ENCODE data around the gene EPG5. TPM values are rescaled to one million over a fixed set of nuclear protein-coding genes. Genes with fewer than 3 reads are reported as not detected.

The EPG5 gene
- total and polyA plus RNA-seq, 3 experiments from 2014 or later = 4.0 to 18.1 (median 17.7) TPM

- Mint-ChIP-seq H3K9me3 (peaks cover 0 to 11% (median 2%) of the 10 kb centered on the region in 5 donors), H3K4me1 (peaks cover 32 to 45% (median 33%) of the 10 kb centered on the region in 3 donors), H3K27me3 (no peaks in the 10 kb centered on the region), H3K36me3 (peaks cover 2 to 17% (median 3%) of the 10 kb centered on the region in 3 donors), H3K27ac (no peak overlapping the region), H3K4me3 (no peak overlapping the region)
- ChIA-PET CTCF (interaction anchor here (1.0 kb wide), 1 partner anchor 70 kb away, joined by 3 read pairs; no protein-coding TSS in a partner anchor), POLR2A (no interaction called here)
- peaks cover 7% of the 10 kb centered on the region for H3K9me3 ChIP-seq (ENCODE audit: low read length)
- no peak for DNase-seq
- peaks cover 28% of the 10 kb centered on the region for H3K4me1 ChIP-seq (ENCODE audit: insufficient read depth, low read length)
- H3K27me3 ChIP-seq (ENCODE audit: insufficient read depth, low read length, poor library complexity, severe bottlenecking) = no peaks in the 10 kb centered on the region
- H3K27ac ChIP-seq (ENCODE audit: low read depth, low read length) = no peak overlapping the region
- H3K36me3 ChIP-seq (ENCODE audit: insufficient read depth, low read length) = no peaks in the 10 kb centered on the region
- no peak overlapping the region for H3K4me3 ChIP-seq (ENCODE audit: low read length)
Observed at GRCh38 chr18:46002934-46003333, 35.8 kb upstream of the EPG5 start.

- CTCF ChIA-PET = interaction anchor here (1.0 kb wide), 1 partner anchor 71 kb away, joined by 3 read pairs; no protein-coding TSS in a partner anchor
Observed at GRCh38 chr18:46001892-46002291, 34.8 kb upstream of the EPG5 start.

GRCh38 chr18:46001074-46001473 is 33.9 kb upstream of the EPG5 start:
- CTCF ChIA-PET = no interaction called here
- peaks cover 0 to 11% (median 2%) of the 10 kb centered on the region in 5 donors for H3K9me3 Mint-ChIP-seq

More at GRCh38 chr18:46001892-46002291, 34.8 kb upstream of the EPG5 start:
- Mint-ChIP-seq H3K27ac (no peak overlapping the region), H3K4me3 (no peak overlapping the region), H3K9me3 (peaks cover 0 to 11% (median 2%) of the 10 kb centered on the region in 5 donors), H3K36me3 (peaks cover 2 to 17% (median 3%) of the 10 kb centered on the region in 3 donors), H3K27me3 (no peaks in the 10 kb centered on the region), H3K4me1 (peaks cover 37 to 49% (median 41%) of the 10 kb centered on the region in 3 donors)
- H3K4me1 ChIP-seq (ENCODE audit: insufficient read depth, low read length) = peaks cover 35% of the 10 kb centered on the region
- DNase-seq = no peak
- H3K4me3 ChIP-seq (ENCODE audit: low read length) = no peak overlapping the region
- no peak overlapping the region for H3K27ac ChIP-seq (ENCODE audit: low read depth, low read length)
- no peaks in the 10 kb centered on the region for H3K36me3 ChIP-seq (ENCODE audit: insufficient read depth, low read length)
- peaks cover 7% of the 10 kb centered on the region for H3K9me3 ChIP-seq (ENCODE audit: low read length)
- H3K27me3 ChIP-seq (ENCODE audit: insufficient read depth, low read length, poor library complexity, severe bottlenecking) = no peaks in the 10 kb centered on the region
- POLR2A ChIA-PET = no interaction called here

GRCh38 chr18:45999536-45999935 is 32.4 kb upstream of the EPG5 start:
- H3K4me3 Mint-ChIP-seq = peak overlapping the region in 2 of 7 donors; percentile 8 to 28
- POLR2A ChIA-PET = interaction anchor here (1.0 kb wide), 1 partner anchor 74 kb away, joined by 3 read pairs; no protein-coding TSS in a partner anchor
- CTCF ChIA-PET = interaction anchor here (1.2 kb wide), 1 partner anchor 74 kb away, joined by 4 read pairs; no protein-coding TSS in a partner anchor
- peaks cover 7% of the 10 kb centered on the region for H3K9me3 ChIP-seq (ENCODE audit: low read length)
- no peaks in the 10 kb centered on the region for H3K27me3 Mint-ChIP-seq
- H3K36me3 Mint-ChIP-seq = peaks cover 3 to 17% (median 3%) of the 10 kb centered on the region in 3 donors
- H3K27me3 ChIP-seq (ENCODE audit: insufficient read depth, low read length, poor library complexity, severe bottlenecking) = no peaks in the 10 kb centered on the region
- H3K4me1 Mint-ChIP-seq = peaks cover 39 to 50% (median 49%) of the 10 kb centered on the region in 3 donors
- peaks cover 0 to 11% (median 2%) of the 10 kb centered on the region in 5 donors for H3K9me3 Mint-ChIP-seq
- no peak overlapping the region for H3K27ac ChIP-seq (ENCODE audit: low read depth, low read length)
- H3K36me3 ChIP-seq (ENCODE audit: insufficient read depth, low read length) = no peaks in the 10 kb centered on the region
- no peak overlapping the region for H3K4me3 ChIP-seq (ENCODE audit: low read length)
- DNase-seq = no peak
- H3K4me1 ChIP-seq (ENCODE audit: insufficient read depth, low read length) = peaks cover 38% of the 10 kb centered on the region
- peak overlapping the region in 6 of 8 donors; percentile 69 to 98 (median 81) for H3K27ac Mint-ChIP-seq

More at GRCh38 chr18:46001074-46001473, 33.9 kb upstream of the EPG5 start:
- Histone ChIP-seq H3K27ac (ENCODE audit: low read depth, low read length) (no peak overlapping the region), H3K36me3 (ENCODE audit: insufficient read depth, low read length) (no peaks in the 10 kb centered on the region), H3K4me3 (ENCODE audit: low read length) (no peak overlapping the region), H3K27me3 (ENCODE audit: insufficient read depth, low read length, poor library complexity, severe bottlenecking) (no peaks in the 10 kb centered on the region), H3K4me1 (ENCODE audit: insufficient read depth, low read length) (peaks cover 38% of the 10 kb centered on the region), H3K9me3 (ENCODE audit: low read length) (peaks cover 7% of the 10 kb centered on the region)
- Mint-ChIP-seq H3K4me3 (peak overlapping the region in 5 of 7 donors; percentile 4 to 55 (median 9)), H3K27ac (peak overlapping the region in 3 of 8 donors; percentile 1 to 59 (median 5)), H3K27me3 (no peaks in the 10 kb centered on the region), H3K4me1 (peaks cover 39 to 49% (median 46%) of the 10 kb centered on the region in 3 donors), H3K36me3 (peaks cover 2 to 17% (median 3%) of the 10 kb centered on the region in 3 donors)
- no peak for DNase-seq
- POLR2A ChIA-PET = no interaction called here

GRCh38 chr18:45998244-45998643 is 31.1 kb upstream of the EPG5 start:
- Histone ChIP-seq H3K4me1 (ENCODE audit: insufficient read depth, low read length) (peaks cover 38% of the 10 kb centered on the region), H3K36me3 (ENCODE audit: insufficient read depth, low read length) (no peaks in the 10 kb centered on the region), H3K27ac (ENCODE audit: low read depth, low read length) (no peak overlapping the region), H3K4me3 (ENCODE audit: low read length) (peak overlapping the region; percentile 44), H3K9me3 (ENCODE audit: low read length) (peaks cover 7% of the 10 kb centered on the region), H3K27me3 (ENCODE audit: insufficient read depth, low read length, poor library complexity, severe bottlenecking) (no peaks in the 10 kb centered on the region)
- Mint-ChIP-seq H3K27ac (peak overlapping the region; percentile 69 to 98 (median 88)), H3K27me3 (no peaks in the 10 kb centered on the region), H3K36me3 (peaks cover 5 to 17% (median 5%) of the 10 kb centered on the region in 3 donors), H3K4me3 (peak overlapping the region; percentile 26 to 76 (median 68)), H3K4me1 (peaks cover 39 to 50% (median 49%) of the 10 kb centered on the region in 3 donors), H3K9me3 (peaks cover 0 to 11% (median 2%) of the 10 kb centered on the region in 5 donors)
- peak in 1 of 5 donors; percentile 9 for DNase-seq
- ChIA-PET POLR2A (interaction anchor here (0.8 kb wide), 1 partner anchor 72 kb away, joined by 3 read pairs; no protein-coding TSS in a partner anchor), CTCF (interaction anchor here (0.7 to 1.1 kb wide), 4 partner anchors 24 to 333 kb away, joined by 3 to 4 read pairs (median 3); no protein-coding TSS in a partner anchor)

- peak in 1 of 5 donors; percentile 23 for DNase-seq
- POLR2A ChIA-PET = interaction anchor here (0.8 kb wide), 1 partner anchor 72 kb away, joined by 3 read pairs; no protein-coding TSS in a partner anchor
- peak overlapping the region; percentile 26 to 76 (median 68) for H3K4me3 Mint-ChIP-seq
- Histone ChIP-seq H3K27ac (ENCODE audit: low read depth, low read length) (no peak overlapping the region), H3K9me3 (ENCODE audit: low read length) (peaks cover 7% of the 10 kb centered on the region), H3K27me3 (ENCODE audit: insufficient read depth, low read length, poor library complexity, severe bottlenecking) (no peaks in the 10 kb centered on the region), H3K36me3 (ENCODE audit: insufficient read depth, low read length) (no peaks in the 10 kb centered on the region), H3K4me3 (ENCODE audit: low read length) (peak overlapping the region; percentile 44), H3K4me1 (ENCODE audit: insufficient read depth, low read length) (peaks cover 38% of the 10 kb centered on the region)
- peak overlapping the region; percentile 69 to 98 (median 88) for H3K27ac Mint-ChIP-seq
- peaks cover 36 to 50% (median 45%) of the 10 kb centered on the region in 3 donors for H3K4me1 Mint-ChIP-seq
- CTCF ChIA-PET = interaction anchor here (0.7 to 1.1 kb wide), 3 partner anchors 23 to 80 kb away, joined by 3 to 4 read pairs (median 3); no protein-coding TSS in a partner anchor
- peaks cover 0 to 9% (median 2%) of the 10 kb centered on the region in 5 donors for H3K9me3 Mint-ChIP-seq
- H3K36me3 Mint-ChIP-seq = peaks cover 4 to 14% (median 5%) of the 10 kb centered on the region in 3 donors
- no peaks in the 10 kb centered on the region for H3K27me3 Mint-ChIP-seq
Observed at GRCh38 chr18:45997700-45998151, 30.6 kb upstream of the EPG5 start.

GRCh38 chr18:45995461-45995860 is 28.3 kb upstream of the EPG5 start:
- Histone ChIP-seq H3K27ac (ENCODE audit: low read depth, low read length) (no peak overlapping the region), H3K4me1 (ENCODE audit: insufficient read depth, low read length) (peaks cover 30% of the 10 kb centered on the region), H3K9me3 (ENCODE audit: low read length) (no peaks in the 10 kb centered on the region), H3K36me3 (ENCODE audit: insufficient read depth, low read length) (no peaks in the 10 kb centered on the region), H3K27me3 (ENCODE audit: insufficient read depth, low read length, poor library complexity, severe bottlenecking) (no peaks in the 10 kb centered on the region), H3K4me3 (ENCODE audit: low read length) (no peak overlapping the region)
- Mint-ChIP-seq H3K27me3 (no peaks in the 10 kb centered on the region), H3K4me1 (peaks cover 21 to 36% (median 25%) of the 10 kb centered on the region in 3 donors), H3K27ac (no peak overlapping the region), H3K36me3 (peaks cover 4 to 8% (median 7%) of the 10 kb centered on the region in 3 donors), H3K9me3 (no peaks in the 10 kb centered on the region), H3K4me3 (no peak overlapping the region)
- CTCF ChIA-PET = interaction anchor here (0.8 kb wide), 1 partner anchor 78 kb away, joined by 3 read pairs; no protein-coding TSS in a partner anchor
- POLR2A ChIA-PET = no interaction called here
- DNase-seq = no peak

GRCh38 chr18:45993438-45993837 is 26.3 kb upstream of the EPG5 start:
- Mint-ChIP-seq H3K9me3 (no peaks in the 10 kb centered on the region), H3K4me3 (no peak overlapping the region), H3K36me3 (peaks cover 11 to 21% (median 19%) of the 10 kb centered on the region in 3 donors), H3K27me3 (peaks cover 0 to 2% of the 10 kb centered on the region in 2 donors), H3K4me1 (peaks cover 9 to 23% (median 11%) of the 10 kb centered on the region in 3 donors), H3K27ac (peak overlapping the region in 1 of 8 donors; percentile 23)
- Histone ChIP-seq H3K27ac (ENCODE audit: low read depth, low read length) (no peak overlapping the region), H3K4me3 (ENCODE audit: low read length) (no peak overlapping the region), H3K27me3 (ENCODE audit: insufficient read depth, low read length, poor library complexity, severe bottlenecking) (no peaks in the 10 kb centered on the region), H3K9me3 (ENCODE audit: low read length) (no peaks in the 10 kb centered on the region), H3K4me1 (ENCODE audit: insufficient read depth, low read length) (peaks cover 15% of the 10 kb centered on the region), H3K36me3 (ENCODE audit: insufficient read depth, low read length) (no peaks in the 10 kb centered on the region)
- POLR2A ChIA-PET = no interaction called here
- CTCF ChIA-PET = no interaction called here
- DNase-seq = no peak

Measured in CD8-positive, alpha-beta memory T cell (primary cell).